Activated gamma-delta T cell treated with anti-CD3 and anti-CD28 coated beads, Interleukin-2, amount 50 U/mL, for 16 hours (primary cell): ENCODE measurements around the gene TSHZ2.
"Not testable (repeated sequence)": the region's sequence is repeated elsewhere in the genome, so short reads cannot be mapped to it uniquely, and the experiment has no call there.

ENCODE experiments used
- DNase-seq: peaks from one replicate; pipeline ENCODE4 v3.0.0-alpha.2; 2020; ENCODE audit warnings: low read depth

The TSHZ2 gene

DNA sequence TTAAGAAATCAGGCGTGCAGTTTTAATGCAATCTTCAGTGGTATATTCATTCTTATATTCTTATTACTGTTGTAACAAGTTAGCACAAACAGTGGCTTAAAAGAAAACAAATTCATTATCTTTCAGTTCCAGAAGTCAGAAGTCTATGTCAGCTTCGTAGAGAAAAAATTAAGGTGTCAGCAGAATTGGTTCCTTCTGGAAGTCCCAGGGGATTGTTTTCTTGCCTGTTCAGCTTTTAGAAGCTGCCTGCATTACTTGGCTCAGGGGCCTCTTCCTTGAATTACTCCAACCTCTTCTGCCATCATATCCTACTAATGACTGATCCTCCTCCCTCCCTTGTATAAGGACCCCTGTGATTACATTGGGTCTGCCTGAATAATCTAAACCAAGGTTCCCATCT, 377.6 kb downstream of the TSHZ2 start:
- no peak for DNase-seq

DNA sequence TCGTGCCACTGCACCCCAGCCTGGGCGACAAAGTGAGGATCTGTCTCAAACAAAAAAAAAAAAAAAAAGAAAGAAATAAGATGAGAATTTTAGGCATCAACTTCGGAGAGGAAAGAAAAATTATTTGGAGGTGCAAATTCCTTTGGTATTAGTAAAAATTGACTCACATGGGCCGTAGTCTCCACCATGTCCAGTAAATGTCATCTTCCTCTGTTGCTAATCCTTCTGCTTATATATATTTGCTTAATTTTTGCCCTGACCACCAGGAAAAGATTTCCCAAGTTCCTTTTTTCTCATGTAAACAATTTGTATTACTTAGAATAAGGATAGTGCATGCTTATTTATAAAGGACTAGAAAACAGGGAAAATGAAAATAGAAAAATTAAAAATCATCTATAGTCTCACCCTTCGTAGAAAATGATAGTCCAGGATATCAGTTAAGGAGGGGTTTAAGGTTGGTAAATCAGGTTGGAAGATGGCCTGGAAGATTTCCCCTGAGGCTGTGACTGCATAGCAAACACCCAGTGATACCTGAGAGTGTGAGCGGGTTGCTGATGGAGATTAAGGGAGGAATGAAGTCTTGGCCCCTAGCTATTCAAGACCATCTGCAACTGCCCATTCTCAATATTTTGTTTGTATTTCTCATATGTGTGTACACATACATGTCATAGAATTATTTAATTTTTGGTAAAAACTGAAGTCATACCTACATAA, 380.7 kb downstream of the TSHZ2 start:
- no peak for DNase-seq

DNA sequence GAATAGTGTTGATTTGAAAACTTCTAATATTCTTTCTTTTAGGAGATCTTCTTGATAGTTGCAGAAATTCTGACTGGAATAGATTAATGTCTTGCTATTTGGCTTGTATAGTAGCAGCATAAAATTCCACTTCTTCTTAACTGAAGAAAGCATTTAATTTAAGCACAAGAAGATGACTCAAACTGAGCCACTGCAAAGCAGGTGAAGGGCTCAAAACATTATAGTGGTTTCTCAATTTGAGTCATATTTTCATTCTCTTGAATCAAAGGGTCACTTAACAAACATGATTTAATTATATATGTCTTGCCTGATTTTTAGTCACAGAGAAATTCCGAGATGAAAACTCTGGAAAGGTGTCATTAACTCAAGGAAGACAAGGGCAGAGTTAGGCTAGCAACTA, 382.2 kb downstream of the TSHZ2 start:
- DNase-seq = no peak

DNA sequence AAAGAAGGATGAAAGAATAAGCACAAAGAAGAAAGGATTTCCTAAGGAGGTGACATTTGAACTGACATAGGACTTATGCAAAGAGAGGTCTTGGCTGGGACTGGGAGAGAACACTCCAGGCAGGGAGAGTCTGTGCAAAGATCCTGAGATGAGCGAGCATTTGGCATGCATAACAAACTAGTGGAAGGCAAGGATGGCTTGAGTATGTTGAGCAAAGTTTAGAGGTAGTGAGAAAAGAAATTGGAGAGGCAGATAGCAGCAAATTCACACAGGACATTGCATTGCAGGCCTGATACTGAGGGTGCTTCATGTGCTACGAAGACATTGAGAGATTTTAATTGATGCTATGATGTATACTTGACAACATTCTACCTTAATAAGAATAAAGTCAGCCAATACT, 383.6 kb downstream of the TSHZ2 start:
- DNase-seq = no peak

DNA sequence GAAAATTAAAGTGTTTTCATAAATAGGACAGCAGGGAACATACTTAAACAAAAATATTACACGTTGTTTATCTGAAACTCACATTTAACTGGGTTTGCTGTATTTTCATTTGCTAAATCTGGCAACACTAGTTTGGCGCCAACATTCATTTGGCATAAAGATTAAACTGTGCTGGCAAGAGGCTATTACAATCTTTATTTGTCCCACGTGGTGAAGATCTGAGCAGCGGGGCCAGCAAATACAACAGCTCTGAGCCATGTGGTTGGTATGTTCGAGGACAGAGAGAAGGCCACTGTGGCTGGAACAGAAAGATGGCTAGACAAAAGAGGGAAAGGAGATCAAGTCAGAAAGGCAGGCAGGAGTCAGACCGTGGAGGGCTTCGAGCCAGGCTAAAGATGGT, 387.3 kb downstream of the TSHZ2 start:
- DNase-seq = no peak

GRCh38 chr20:53360852-53361251, 388.7 kb downstream of the TSHZ2 start:
- no peak for DNase-seq

GRCh38 chr20:53362736-53363135, 390.6 kb downstream of the TSHZ2 start:
- DNase-seq = no peak

DNA sequence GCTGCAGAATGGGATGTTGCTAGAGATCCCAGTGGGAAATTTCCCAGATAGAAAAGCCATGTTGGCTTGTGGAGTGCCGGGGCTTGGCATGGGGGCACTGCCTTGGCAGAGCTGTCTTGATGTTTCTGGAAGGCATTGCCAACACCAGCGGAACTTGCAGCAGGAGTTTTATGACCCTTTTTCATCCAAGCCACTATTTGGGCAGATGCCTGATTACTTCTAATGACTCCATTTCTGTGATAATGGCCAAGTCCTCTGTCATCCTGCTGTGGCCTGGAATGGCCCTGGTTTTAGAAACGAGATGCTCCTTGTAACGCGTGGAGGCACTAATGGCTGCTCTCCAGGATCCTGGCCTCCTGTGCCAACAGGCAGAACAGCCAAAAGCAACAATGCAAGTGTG, 392.5 kb downstream of the TSHZ2 start:
- no peak for DNase-seq

GRCh38 chr20:53365076-53365475, 392.9 kb downstream of the TSHZ2 start:
- DNase-seq = no peak

GRCh38 chr20:53365539-53366075, 393.4 kb downstream of the TSHZ2 start:
- DNase-seq = no peak

GRCh38 chr20:53366928-53367327, 394.8 kb downstream of the TSHZ2 start:
- not testable (repeated sequence) for DNase-seq

DNA sequence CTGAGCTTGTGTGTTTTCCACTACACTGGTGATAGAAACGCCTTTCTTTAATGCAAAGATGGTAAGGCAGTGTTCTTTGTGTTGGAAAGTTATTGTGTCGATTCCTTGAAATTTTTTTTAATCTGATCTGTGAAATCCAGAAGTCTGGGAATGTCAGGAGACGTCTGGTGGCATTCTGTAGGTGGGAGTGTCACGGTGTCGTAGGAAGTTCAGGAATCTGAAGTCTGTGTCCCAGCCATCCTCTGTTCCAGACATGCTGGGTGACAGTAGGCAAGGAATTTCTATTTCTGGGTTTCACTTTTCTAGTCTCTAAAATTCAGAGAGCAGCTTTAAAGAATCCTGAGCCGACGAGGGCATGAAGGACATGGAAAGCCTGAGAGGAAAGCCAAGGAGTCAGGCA, 397.7 kb downstream of the TSHZ2 start:
- no peak for DNase-seq

GRCh38 chr20:53370345-53370961, 398.3 kb downstream of the TSHZ2 start:
- DNase-seq = no peak

GRCh38 chr20:53371216-53371615, 399.1 kb downstream of the TSHZ2 start:
- DNase-seq = no peak

DNA sequence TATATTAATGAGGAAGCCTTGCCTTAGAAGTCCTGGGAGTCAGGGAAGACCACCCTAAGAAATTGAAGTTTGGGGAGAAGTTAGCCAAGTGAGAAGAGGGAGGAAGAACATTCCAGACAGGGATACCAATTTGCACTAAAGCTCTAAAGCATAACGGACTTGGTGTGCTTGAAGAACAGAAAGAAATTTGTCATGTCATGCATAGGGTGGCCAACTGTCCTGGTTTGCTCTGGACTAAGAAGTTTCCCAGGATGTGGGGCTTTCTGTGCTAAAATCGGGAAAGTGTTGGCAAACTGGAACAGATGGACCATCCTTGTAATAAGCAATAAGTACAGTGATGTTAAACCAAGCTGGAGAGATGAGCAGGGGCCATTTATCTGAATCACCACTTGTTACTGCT, 403.9 kb downstream of the TSHZ2 start:
- no peak for DNase-seq

GRCh38 chr20:53379014-53379832, 407.1 kb downstream of the TSHZ2 start:
- DNase-seq = no peak

GRCh38 chr20:53379833-53380120, 407.6 kb downstream of the TSHZ2 start:
- no peak for DNase-seq

DNA sequence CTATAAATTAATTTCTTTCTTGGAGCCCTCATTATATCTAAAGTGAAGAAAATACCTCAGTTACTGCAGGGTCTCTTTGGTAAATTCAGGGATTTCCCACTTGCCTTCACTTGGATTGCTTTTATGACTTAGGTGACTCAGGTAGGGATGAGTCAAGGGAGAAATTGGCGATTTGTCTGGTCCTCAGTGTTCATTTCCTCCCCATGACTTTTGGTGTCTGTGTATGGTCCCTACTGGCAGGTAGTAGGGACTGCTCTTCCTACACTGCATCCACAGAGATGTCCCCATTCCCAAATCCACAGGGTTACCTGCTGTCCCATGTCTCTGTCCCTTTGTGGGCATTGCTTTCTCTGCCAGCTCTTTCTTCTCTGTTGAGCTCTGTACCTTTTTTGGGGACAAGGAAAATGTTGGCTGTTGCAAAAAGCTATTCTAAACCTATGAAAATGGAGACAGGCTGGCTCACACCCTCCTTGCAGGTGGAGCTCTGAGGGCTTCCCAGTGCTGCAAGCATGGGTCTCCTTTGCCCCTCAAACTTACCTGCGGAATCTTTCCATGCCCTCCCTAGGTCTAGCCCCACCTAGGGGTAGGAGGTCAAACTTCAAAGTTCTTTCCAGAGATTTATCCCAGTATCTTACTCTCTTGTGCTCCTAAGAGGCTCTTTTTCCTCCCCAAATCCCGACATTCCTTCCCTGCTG, 409.6 kb downstream of the TSHZ2 start:
- no peak for DNase-seq

GRCh38 chr20:53382263-53382844, 410.2 kb downstream of the TSHZ2 start:
- no peak for DNase-seq

- DNase-seq = no peak
Observed at GRCh38 chr20:53383916-53384315, 411.8 kb downstream of the TSHZ2 start.

- DNase-seq = no peak
Observed at GRCh38 chr20:53384392-53384791, 412.2 kb downstream of the TSHZ2 start.
